BE2C (cell line): Measurements from ENCODE around the gene UGT1A6.

Source experiments
- DNase-seq: peaks from one replicate; pipeline ENCODE4 v3.0.0-alpha.2; 2020
- H3K27me3 ChIP-seq: fragments of 250-450 bp; sonication (Bioruptor Pico); 2 replicates; pipeline ENCODE4 v1.5.1; 2020; ENCODE audit warnings: mild to moderate bottlenecking
- H3K36me3 ChIP-seq: fragments of 250-450 bp; sonication (Bioruptor Pico); 2 replicates; pipeline ENCODE4 v1.5.1; 2020; ENCODE audit warnings: mild to moderate bottlenecking
- H3K4me1 ChIP-seq: fragments of 250-450 bp; sonication (Bioruptor Pico); 2 replicates; pipeline ENCODE4 v1.5.1; 2020
- H3K4me3 ChIP-seq: 2 replicates; pipeline ENCODE4 v1.5.1; 2011; ENCODE audit warnings: low read depth, low read length
- H3K9me3 ChIP-seq: fragments of 250-450 bp; sonication (Bioruptor Pico); 2 replicates; pipeline ENCODE4 v1.5.1; 2020
- TF ChIP-seq, protein P1 (sequence below): IDR thresholded peaks from 2 replicates; pipeline ENCODE4 v1.5.1; 2012; ENCODE audit warnings: mild to moderate bottlenecking, low read depth, low read length

The UGT1A6 gene

GRCh38 chr2:233766416-233766815, 73.7 kb downstream of the UGT1A6 start:
- DNase-seq = no peak
- H3K36me3 ChIP-seq = no peaks in the 10 kb centered on the region
- no peaks in the 10 kb centered on the region for H3K4me1 ChIP-seq
- TF ChIP-seq, protein P1, sequence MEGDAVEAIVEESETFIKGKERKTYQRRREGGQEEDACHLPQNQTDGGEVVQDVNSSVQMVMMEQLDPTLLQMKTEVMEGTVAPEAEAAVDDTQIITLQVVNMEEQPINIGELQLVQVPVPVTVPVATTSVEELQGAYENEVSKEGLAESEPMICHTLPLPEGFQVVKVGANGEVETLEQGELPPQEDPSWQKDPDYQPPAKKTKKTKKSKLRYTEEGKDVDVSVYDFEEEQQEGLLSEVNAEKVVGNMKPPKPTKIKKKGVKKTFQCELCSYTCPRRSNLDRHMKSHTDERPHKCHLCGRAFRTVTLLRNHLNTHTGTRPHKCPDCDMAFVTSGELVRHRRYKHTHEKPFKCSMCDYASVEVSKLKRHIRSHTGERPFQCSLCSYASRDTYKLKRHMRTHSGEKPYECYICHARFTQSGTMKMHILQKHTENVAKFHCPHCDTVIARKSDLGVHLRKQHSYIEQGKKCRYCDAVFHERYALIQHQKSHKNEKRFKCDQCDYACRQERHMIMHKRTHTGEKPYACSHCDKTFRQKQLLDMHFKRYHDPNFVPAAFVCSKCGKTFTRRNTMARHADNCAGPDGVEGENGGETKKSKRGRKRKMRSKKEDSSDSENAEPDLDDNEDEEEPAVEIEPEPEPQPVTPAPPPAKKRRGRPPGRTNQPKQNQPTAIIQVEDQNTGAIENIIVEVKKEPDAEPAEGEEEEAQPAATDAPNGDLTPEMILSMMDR = no peak
- peaks cover 33% of the 10 kb centered on the region for H3K27me3 ChIP-seq
- H3K4me3 ChIP-seq = no peak overlapping the region
- no peaks in the 10 kb centered on the region for H3K9me3 ChIP-seq

GRCh38 chr2:233768076-233768475, 75.4 kb downstream of the UGT1A6 start:
- no peaks in the 10 kb centered on the region for H3K9me3 ChIP-seq
- H3K4me3 ChIP-seq = no peak overlapping the region
- H3K27me3 ChIP-seq = peaks cover 31% of the 10 kb centered on the region
- H3K4me1 ChIP-seq = no peaks in the 10 kb centered on the region
- no peak for DNase-seq
- no peaks in the 10 kb centered on the region for H3K36me3 ChIP-seq
- TF ChIP-seq, protein P1 = no peak

GRCh38 chr2:233769260-233769659, 76.6 kb downstream of the UGT1A6 start:
- H3K27me3 ChIP-seq = peaks cover 23% of the 10 kb centered on the region

DNA sequence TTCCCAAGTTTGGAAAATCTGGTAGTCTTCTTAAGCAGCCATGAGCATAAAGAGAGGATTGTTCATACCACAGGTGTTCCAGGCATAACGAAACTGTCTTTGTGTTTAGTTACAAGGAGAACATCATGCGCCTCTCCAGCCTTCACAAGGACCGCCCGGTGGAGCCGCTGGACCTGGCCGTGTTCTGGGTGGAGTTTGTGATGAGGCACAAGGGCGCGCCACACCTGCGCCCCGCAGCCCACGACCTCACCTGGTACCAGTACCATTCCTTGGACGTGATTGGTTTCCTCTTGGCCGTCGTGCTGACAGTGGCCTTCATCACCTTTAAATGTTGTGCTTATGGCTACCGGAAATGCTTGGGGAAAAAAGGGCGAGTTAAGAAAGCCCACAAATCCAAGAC, 79.5 kb downstream of the UGT1A6 start:
- no peaks in the 10 kb centered on the region for H3K9me3 ChIP-seq
- TF ChIP-seq, protein P1 = no peak
- peaks cover 20% of the 10 kb centered on the region for H3K27me3 ChIP-seq
- H3K4me3 ChIP-seq = no peak overlapping the region
- DNase-seq = no peak
- H3K36me3 ChIP-seq = no peaks in the 10 kb centered on the region
- no peaks in the 10 kb centered on the region for H3K4me1 ChIP-seq

More at GRCh38 chr2:233769260-233769659, 76.6 kb downstream of the UGT1A6 start:
- TF ChIP-seq, protein P1 = no peak
- Histone ChIP-seq H3K36me3 (no peaks in the 10 kb centered on the region), H3K4me1 (no peaks in the 10 kb centered on the region), H3K9me3 (no peaks in the 10 kb centered on the region), H3K4me3 (no peak overlapping the region)
- no peak for DNase-seq

GRCh38 chr2:233772583-233772982, 79.9 kb downstream of the UGT1A6 start:
- Histone ChIP-seq H3K4me1 (no peaks in the 10 kb centered on the region), H3K9me3 (no peaks in the 10 kb centered on the region), H3K4me3 (no peak overlapping the region), H3K27me3 (peaks cover 17% of the 10 kb centered on the region), H3K36me3 (no peaks in the 10 kb centered on the region)
- DNase-seq = no peak
- TF ChIP-seq, protein P1 = no peak

DNA sequence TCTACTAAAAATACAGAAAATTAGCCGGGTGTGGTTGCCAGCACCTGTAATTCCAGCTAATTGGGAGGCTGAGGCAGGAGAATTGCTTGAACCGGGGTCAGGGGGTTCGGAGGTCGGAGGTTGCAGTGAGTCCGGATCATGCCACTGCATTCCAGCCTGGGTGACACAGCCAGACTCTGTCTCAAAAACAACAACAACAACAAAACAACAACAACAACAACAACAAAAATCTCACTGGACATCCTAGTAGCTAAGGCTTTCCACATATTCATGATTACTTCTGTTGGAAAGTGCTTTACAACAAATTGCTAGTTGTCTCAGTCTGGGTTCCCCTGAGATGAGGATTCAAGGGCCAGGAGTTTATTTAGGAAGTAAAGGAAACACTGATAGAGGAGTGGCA, 81.2 kb downstream of the UGT1A6 start:
- H3K4me1 ChIP-seq = no peaks in the 10 kb centered on the region
- H3K36me3 ChIP-seq = no peaks in the 10 kb centered on the region
- no peaks in the 10 kb centered on the region for H3K9me3 ChIP-seq
- no peak for DNase-seq
- TF ChIP-seq, protein P1 = no peak
- peaks cover 11% of the 10 kb centered on the region for H3K27me3 ChIP-seq
- no peak overlapping the region for H3K4me3 ChIP-seq
